Colonic mucosa (tissue), 4 donors: ENCODE results near the gene NGEF. TPM values are rescaled to one million over a fixed set of nuclear protein-coding genes. Genes with fewer than 3 reads are reported as not detected.
A peak's percentile ranks its signal among the peaks of the same experiment; 100 is the strongest.

ENCODE experiments used
- DNase-seq: peaks from one replicate; pipeline ENCODE4 v3.0.0-alpha.2; 2020
- H3K27ac ChIP-seq: fragments of 200-600 bp; one replicate; pipeline ENCODE4 v1.8.0; 2021
- H3K27me3 ChIP-seq: fragments of 200-600 bp; one replicate; pipeline ENCODE4 v1.8.0; 2021
- H3K36me3 ChIP-seq: fragments of 200-600 bp; one replicate; pipeline ENCODE4 v1.8.0; 2021
- H3K4me1 ChIP-seq: fragments of 200-600 bp; one replicate; pipeline ENCODE4 v1.8.0; 2021; ENCODE audit warnings: mild to moderate bottlenecking
- H3K4me3 ChIP-seq: fragments of 200-600 bp; one replicate; pipeline ENCODE4 v1.8.0; 2021
- H3K9ac ChIP-seq, 2 donors: one replicate each; pipeline ENCODE4 v1.7.0; 2013; ENCODE audit warnings: control low read depth in 2 of 2, low read depth in 2 of 2, low read length in 2 of 2
- H3K9me3 ChIP-seq: fragments of 200-600 bp; one replicate; pipeline ENCODE4 v1.8.0; 2021
- CTCF ChIP-seq: fragments of 200-600 bp; IDR thresholded peaks from one replicate; pipeline ENCODE4 v1.8.0; 2022; ENCODE audit warnings: antibody characterized with exemption, mild to moderate bottlenecking
- intact Hi-C: fragments of 100-400 bp; cut with DNase I; formaldehyde crosslinking; loops from one replicate; pipeline ENCODE4 v1.14.1; 2022
- total RNA-seq, 2 donors: library from RNA; stranded (reverse); fragmentation: NEBNext Ultra II Directional in 1 of 2; extraction: Animal tissue kit (Norgen Biotek cat#: 25700) in 1 of 2; gene quantifications; one replicate each; pipeline ENCODE4 v1.2.1, GENCODE V29; 2021
- donor health status: healthy.
- donor health status: DM: no; HTN: no; CAD: no.
- donor health status: DM: no; HTN: no; CAD: no.

Gene NGEF
- total RNA-seq, 2 donors from 2014 or later = 25.6 to 34.0 TPM

GRCh38 chr2:233015019-233015645 lies 2.1 kb upstream of the NGEF start:
- no peak overlapping the region for H3K4me3 ChIP-seq
- H3K27ac ChIP-seq = no peak overlapping the region
- no peak for DNase-seq
- no peak for TF ChIP-seq CTCF
- no peaks in the 10 kb centered on the region for H3K9me3 ChIP-seq
- H3K4me1 ChIP-seq = no peaks in the 10 kb centered on the region
- H3K27me3 ChIP-seq = no peaks in the 10 kb centered on the region
- intact Hi-C loops = no loop called here
- H3K9ac ChIP-seq = no peak overlapping the region
- H3K36me3 ChIP-seq = no peaks in the 10 kb centered on the region

DNA sequence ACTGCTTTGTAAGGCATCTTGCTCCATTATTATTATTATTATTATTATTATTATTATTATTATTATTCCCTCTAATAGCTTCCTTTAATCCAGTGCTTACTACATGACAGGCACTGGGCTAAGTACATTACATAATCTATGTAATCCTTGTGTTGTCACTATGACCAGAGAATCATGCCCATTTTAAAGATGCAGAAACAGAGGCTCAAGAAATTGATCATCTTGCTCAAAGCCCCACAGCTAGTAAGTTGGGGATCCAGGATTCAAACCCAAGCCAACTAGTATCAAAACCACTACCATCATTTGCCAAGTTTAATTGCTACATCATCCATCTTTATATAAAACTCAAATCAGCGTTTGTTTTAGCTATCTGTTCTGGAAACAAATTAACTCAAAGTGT lies 594 bp upstream of the NGEF start:
- Histone ChIP-seq H3K27ac (peak overlapping the region; percentile 85), H3K9me3 (no peaks in the 10 kb centered on the region), H3K4me3 (no peak overlapping the region), H3K36me3 (no peaks in the 10 kb centered on the region), H3K9ac (peak overlapping the region in 1 of 2 donors; percentile 75), H3K27me3 (no peaks in the 10 kb centered on the region), H3K4me1 (no peaks in the 10 kb centered on the region)
- TF ChIP-seq CTCF = no peak
- intact Hi-C loops = no loop called here
- DNase-seq = no peak

- intact Hi-C loops = no loop called here
- Histone ChIP-seq H3K9me3 (no peaks in the 10 kb centered on the region), H3K4me3 (peak overlapping the region; percentile 18), H3K27me3 (no peaks in the 10 kb centered on the region), H3K4me1 (no peaks in the 10 kb centered on the region), H3K9ac (peak overlapping the region; percentile 53 to 75), H3K36me3 (no peaks in the 10 kb centered on the region), H3K27ac (peak overlapping the region; percentile 85)
- DNase-seq = peak; percentile 79
- no peak for TF ChIP-seq CTCF
These were observed 620 bp downstream of the NGEF start for GRCh38 chr2:233012301-233012971.

GRCh38 chr2:233011702-233012131 lies 1.3 kb downstream of the NGEF start:
- H3K36me3 ChIP-seq = no peaks in the 10 kb centered on the region
- peak overlapping the region; percentile 85 for H3K27ac ChIP-seq
- H3K27me3 ChIP-seq = no peaks in the 10 kb centered on the region
- H3K9me3 ChIP-seq = no peaks in the 10 kb centered on the region
- H3K4me1 ChIP-seq = no peaks in the 10 kb centered on the region
- DNase-seq = no peak
- H3K9ac ChIP-seq = peak overlapping the region; percentile 64 to 75
- intact Hi-C loops = no loop called here
- peak overlapping the region; percentile 18 for H3K4me3 ChIP-seq
- no peak for TF ChIP-seq CTCF

DNA sequence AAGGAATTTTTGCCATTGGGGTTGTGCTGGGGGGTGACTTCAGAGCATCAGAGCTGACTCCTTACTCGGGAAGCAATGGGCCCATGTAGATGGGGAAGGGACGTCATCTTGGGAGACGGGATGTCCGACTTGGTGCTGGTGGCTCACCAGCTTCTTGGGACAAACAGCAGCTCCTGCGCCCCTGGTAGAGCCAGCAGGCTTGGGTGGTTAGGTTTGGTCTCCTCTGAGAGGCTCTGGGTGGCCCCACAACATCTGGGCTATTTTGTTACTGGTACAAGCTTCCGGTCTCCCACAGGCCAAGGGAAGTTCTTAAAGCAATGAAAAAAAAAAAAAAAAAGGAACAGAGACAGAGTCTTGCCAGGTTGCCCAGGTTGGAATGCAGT lies 1.8 kb downstream of the NGEF start:
- Histone ChIP-seq H3K27me3 (no peaks in the 10 kb centered on the region), H3K4me1 (no peaks in the 10 kb centered on the region), H3K9ac (peak overlapping the region in 1 of 2 donors; percentile 75), H3K9me3 (no peaks in the 10 kb centered on the region), H3K4me3 (no peak overlapping the region), H3K36me3 (no peaks in the 10 kb centered on the region), H3K27ac (no peak overlapping the region)
- no peak for DNase-seq
- intact Hi-C loops = no loop called here
- no peak for TF ChIP-seq CTCF
